Liver (tissue), 9 donors: ENCODE results near the gene NFATC1. TPM values are rescaled to one million over a fixed set of nuclear protein-coding genes. Genes with fewer than 3 reads are reported as not detected.

ENCODE experiments used
- DNase-seq: peaks from one replicate; pipeline ENCODE4 v3.0.0-alpha.2; 2017; ENCODE audit warnings: low spot score
- H3K27ac ChIP-seq, 2 donors: one replicate each; pipeline ENCODE4 v1.7.0; 2013; ENCODE audit warnings: inconsistent platforms in 2 of 2, low read length in 2 of 2, control low read depth in 1 of 2, low read depth in 1 of 2, mild to moderate bottlenecking in 1 of 2
- H3K27me3 ChIP-seq, 4 donors: one replicate each; pipeline versions ENCODE4 v1.6.1 to v1.7.0; 2013; ENCODE audit warnings: low read length in 3 of 4, inconsistent platforms in 1 of 4, mild to moderate bottlenecking in 1 of 4, moderate library complexity in 1 of 4; ENCODE audit not compliant: control insufficient read depth in 4 of 4, insufficient read depth in 4 of 4
- H3K36me3 ChIP-seq, 4 donors: one replicate each; pipeline versions ENCODE4 v1.6.1 to v1.7.0; 2013; ENCODE audit warnings: low read length in 3 of 4, mild to moderate bottlenecking in 3 of 4, low read depth in 1 of 4, moderate library complexity in 1 of 4; ENCODE audit not compliant: control insufficient read depth in 4 of 4, insufficient read depth in 3 of 4
- H3K4me1 ChIP-seq, 4 donors: one replicate each; pipeline versions ENCODE4 v1.6.1 to v1.7.0; 2013; ENCODE audit warnings: low read length in 3 of 4, mild to moderate bottlenecking in 3 of 4, moderate library complexity in 1 of 4; ENCODE audit not compliant: control insufficient read depth in 4 of 4, insufficient read depth in 4 of 4
- H3K4me3 ChIP-seq, 3 donors: one replicate each; pipeline versions ENCODE4 v1.6.1 to v1.7.0; 2013; ENCODE audit warnings: low read length in 3 of 3, control low read depth in 1 of 3, low read depth in 1 of 3, mild to moderate bottlenecking in 1 of 3
- H3K9ac ChIP-seq, 2 donors: one replicate each; pipeline ENCODE4 v1.7.0; 2013; ENCODE audit warnings: low read length in 2 of 2, mild to moderate bottlenecking in 2 of 2, moderate library complexity in 2 of 2, control low read depth in 1 of 2, low read depth in 1 of 2
- H3K9me3 ChIP-seq, 4 donors: one replicate each; pipeline versions ENCODE4 v1.6.1 to v1.7.0; 2013; ENCODE audit warnings: low read length in 3 of 4; ENCODE audit not compliant: control insufficient read depth in 4 of 4
- ATF3 ChIP-seq: IDR thresholded peaks from 2 replicates; pipeline ENCODE4 v1.6.1; 2016; ENCODE audit warnings: antibody characterized with exemption
- CTCF ChIP-seq: fragments of 150-350 bp; IDR thresholded peaks from 2 replicates; pipeline ENCODE4 v1.5.1; 2017; ENCODE audit warnings: improper control_type of control experiment, low read depth, low read length; ENCODE audit not compliant: missing input control
- EGR1 ChIP-seq, 2 donors: IDR thresholded peaks; 2 replicates each; pipeline ENCODE4 v1.6.1; 2016 to 2018; ENCODE audit warnings: antibody characterized with exemption in 2 of 2, low read depth in 2 of 2
- FOXA1 ChIP-seq: IDR thresholded peaks from 2 replicates; pipeline ENCODE4 v1.6.1; 2016; ENCODE audit warnings: antibody characterized with exemption
- FOXA2 ChIP-seq: IDR thresholded peaks from 2 replicates; pipeline ENCODE4 v1.6.1; 2016; ENCODE audit warnings: antibody characterized with exemption
- GABPA ChIP-seq, 2 donors: IDR thresholded peaks in 1 of 2; conservative IDR thresholded peaks in 1 of 2; 2 replicates each; pipeline ENCODE4 v1.6.1; 2016; ENCODE audit warnings: antibody characterized with exemption in 2 of 2, mild to moderate bottlenecking in 1 of 2, moderate library complexity in 1 of 2
- HNF4A ChIP-seq, 2 donors: conservative IDR thresholded peaks; 2 replicates each; pipeline ENCODE4 v1.6.1; 2016; ENCODE audit warnings: antibody characterized with exemption in 2 of 2, mild to moderate bottlenecking in 2 of 2
- HNF4G ChIP-seq: IDR thresholded peaks from 2 replicates; pipeline ENCODE4 v1.6.1; 2016; ENCODE audit warnings: antibody characterized with exemption
- JUND ChIP-seq, 2 donors: IDR thresholded peaks; 2 replicates each; pipeline ENCODE4 v1.6.1; 2016; ENCODE audit warnings: antibody characterized with exemption in 2 of 2
- MAX ChIP-seq: IDR thresholded peaks from 2 replicates; pipeline ENCODE4 v1.6.1; 2016; ENCODE audit warnings: antibody characterized with exemption
- NR2F2 ChIP-seq: IDR thresholded peaks from 2 replicates; pipeline ENCODE4 v1.6.1; 2016; ENCODE audit warnings: antibody characterized with exemption
- RAD21 ChIP-seq, 2 donors: IDR thresholded peaks; 2 replicates each; pipeline ENCODE4 v1.6.1; 2016; ENCODE audit warnings: antibody characterized with exemption in 2 of 2, mild to moderate bottlenecking in 2 of 2
- REST ChIP-seq: IDR thresholded peaks from 2 replicates; pipeline ENCODE4 v1.6.1; 2016; ENCODE audit warnings: antibody characterized with exemption, mild to moderate bottlenecking
- RXRA ChIP-seq, 2 donors: IDR thresholded peaks; 2 replicates each; pipeline ENCODE4 v1.6.1; 2017 to 2018; ENCODE audit warnings: antibody characterized with exemption in 2 of 2, mild to moderate bottlenecking in 1 of 2
- SP1 ChIP-seq: IDR thresholded peaks from 2 replicates; pipeline ENCODE4 v1.6.1; 2018; ENCODE audit warnings: antibody characterized with exemption, mild to moderate bottlenecking
- TAF1 ChIP-seq: conservative IDR thresholded peaks from 2 replicates; pipeline ENCODE4 v1.6.1; 2016; ENCODE audit warnings: antibody characterized with exemption, mild to moderate bottlenecking
- YY1 ChIP-seq: IDR thresholded peaks from 2 replicates; pipeline ENCODE4 v1.6.1; 2016; ENCODE audit warnings: antibody characterized with exemption, mild to moderate bottlenecking
- ZBTB33 ChIP-seq: IDR thresholded peaks from 2 replicates; pipeline ENCODE4 v1.6.1; 2016; ENCODE audit warnings: antibody characterized with exemption
- WGBS: extraction: QIAGEN DNeasy Blood & Tissue Kit; methylation state at CpG from one replicate; pipeline ENCODE4 v1.1.7; 2013; 5-methylcytosine and 5-hydroxymethylcytosine counted together
- polyA plus RNA-seq, 2 donors: library from polyadenylated mRNA; stranded (reverse) in 1 of 2; unstranded in 1 of 2; fragments of 200-250 nt in 1 of 2; fragments of >200 nt in 1 of 2; fragmentation: Nextera tagmentation in 1 of 2; extraction: Ambion mirVana in 1 of 2; gene quantifications; one replicate each; pipeline versions ENCODE4 v1.2.1 to v1.2.3, GENCODE V29; 2013 to 2015
- total RNA-seq, 2 donors: library from RNA; depleted of rRNA; stranded (reverse); fragments of >200 nt; gene quantifications; one replicate each; pipeline ENCODE4 v1.2.3, GENCODE V29; 2014
- donor health status: healthy.
- donor health status: healthy.
- donor health status: healthy.
- donor health status: healthy.
- donor health status: healthy.

Gene NFATC1
- total and polyA plus RNA-seq, 4 donors, result 0.57 to 2.2 (median 1.3) TPM

- Histone ChIP-seq H3K4me1 (no peaks in the 10 kb centered on the region), H3K27ac (no peak overlapping the region), H3K9ac (no peak overlapping the region), H3K36me3 (peaks cover 0 to 7% (median 2%) of the 10 kb centered on the region in 4 donors), H3K4me3 (no peak overlapping the region), H3K27me3 (no peaks in the 10 kb centered on the region), H3K9me3 (no peaks in the 10 kb centered on the region)
- 84% methylated on average over 16 of the region's 16 CpGs for WGBS
- no peak for DNase-seq
- TF ChIP-seq JUND (IDR thresholded peaks at IDR 0.05) (no peak), SP1 (no peak), FOXA1 (no peak), FOXA2 (no peak), EGR1 (IDR thresholded peaks at IDR 0.05; ENCODE audit: low read depth in 2 of 2) (no peak), ATF3 (no peak), GABPA (IDR thresholded peaks at IDR 0.05 in 1 of 2, conservative IDR thresholded peaks at IDR 0.05 in 1 of 2) (no peak), TAF1 (no peak), ZBTB33 (no peak), MAX (no peak), RXRA (IDR thresholded peaks at IDR 0.05) (no peak)
Measured at GRCh38 chr18:79489899-79490625, 94.3 kb downstream of the NFATC1 start.

- WGBS, result 85% methylated on average over 22 of the region's 22 CpGs
- DNase-seq, result no peak
- TF ChIP-seq CTCF (no peak), MAX (no peak), ATF3 (no peak), REST (no peak), EGR1 (IDR thresholded peaks at IDR 0.05; ENCODE audit: low read depth in 2 of 2) (no peak), YY1 (no peak), RAD21 (IDR thresholded peaks at IDR 0.05) (no peak), HNF4G (no peak), GABPA (IDR thresholded peaks at IDR 0.05 in 1 of 2, conservative IDR thresholded peaks at IDR 0.05 in 1 of 2) (no peak), SP1 (no peak), ZBTB33 (no peak), FOXA2 (no peak), JUND (IDR thresholded peaks at IDR 0.05) (no peak), TAF1 (no peak), FOXA1 (no peak), RXRA (IDR thresholded peaks at IDR 0.05) (no peak), HNF4A (conservative IDR thresholded peaks at IDR 0.05) (no peak), NR2F2 (no peak)
- H3K9me3 ChIP-seq, result no peaks in the 10 kb centered on the region
- no peak overlapping the region for H3K4me3 ChIP-seq
- H3K4me1 ChIP-seq, result no peaks in the 10 kb centered on the region
- H3K27ac ChIP-seq, result no peak overlapping the region
- peaks cover 0 to 7% (median 2%) of the 10 kb centered on the region in 4 donors for H3K36me3 ChIP-seq
- no peaks in the 10 kb centered on the region for H3K27me3 ChIP-seq
- H3K9ac ChIP-seq, result no peak overlapping the region
Measured at GRCh38 chr18:79490626-79491041, 94.9 kb downstream of the NFATC1 start.
